Measurements from ENCODE around the gene FRS3. TPM values are rescaled to one million over a fixed set of nuclear protein-coding genes. Genes with fewer than 3 reads are reported as not detected.

FRS3 gene
- total and polyA plus RNA-seq, 9 donors: 1.00 to 8.4 (median 6.2) TPM

DNA sequence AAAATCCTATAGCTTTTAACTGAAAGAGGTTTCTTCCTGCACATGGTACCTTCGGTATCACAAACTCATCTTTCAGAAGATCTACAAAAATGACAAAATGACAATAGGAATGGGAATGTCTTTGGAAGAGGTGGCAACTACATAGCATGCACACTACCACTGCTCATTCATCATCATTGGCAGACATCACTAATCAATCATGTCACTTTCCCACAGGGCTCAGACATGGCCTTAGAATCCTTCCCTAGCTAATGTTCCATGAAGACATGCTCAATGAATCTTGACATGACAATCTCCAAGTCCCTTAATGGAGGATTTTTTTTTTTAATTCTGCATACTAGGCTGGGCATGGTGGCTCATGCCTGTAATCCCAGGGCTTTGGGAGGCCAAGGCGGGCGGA lies 29.3 kb downstream of the FRS3 start:
- Histone ChIP-seq H3K27me3 (no peaks in the 10 kb centered on the region), H3K9me3 (no peaks in the 10 kb centered on the region), H3K36me3 (no peaks in the 10 kb centered on the region), H3K27ac (no peak overlapping the region), H3K4me3 (no peak overlapping the region), H3K4me1 (ENCODE audit: insufficient read depth) (no peaks in the 10 kb centered on the region)
- intact Hi-C loops (cut with DNase I): no loop called here
- TF ChIP-seq POLR2A (IDR thresholded peaks at IDR 0.05) (no peak), EP300 (IDR thresholded peaks at IDR 0.05) (no peak)
- TF ChIP-seq, protein P1, sequence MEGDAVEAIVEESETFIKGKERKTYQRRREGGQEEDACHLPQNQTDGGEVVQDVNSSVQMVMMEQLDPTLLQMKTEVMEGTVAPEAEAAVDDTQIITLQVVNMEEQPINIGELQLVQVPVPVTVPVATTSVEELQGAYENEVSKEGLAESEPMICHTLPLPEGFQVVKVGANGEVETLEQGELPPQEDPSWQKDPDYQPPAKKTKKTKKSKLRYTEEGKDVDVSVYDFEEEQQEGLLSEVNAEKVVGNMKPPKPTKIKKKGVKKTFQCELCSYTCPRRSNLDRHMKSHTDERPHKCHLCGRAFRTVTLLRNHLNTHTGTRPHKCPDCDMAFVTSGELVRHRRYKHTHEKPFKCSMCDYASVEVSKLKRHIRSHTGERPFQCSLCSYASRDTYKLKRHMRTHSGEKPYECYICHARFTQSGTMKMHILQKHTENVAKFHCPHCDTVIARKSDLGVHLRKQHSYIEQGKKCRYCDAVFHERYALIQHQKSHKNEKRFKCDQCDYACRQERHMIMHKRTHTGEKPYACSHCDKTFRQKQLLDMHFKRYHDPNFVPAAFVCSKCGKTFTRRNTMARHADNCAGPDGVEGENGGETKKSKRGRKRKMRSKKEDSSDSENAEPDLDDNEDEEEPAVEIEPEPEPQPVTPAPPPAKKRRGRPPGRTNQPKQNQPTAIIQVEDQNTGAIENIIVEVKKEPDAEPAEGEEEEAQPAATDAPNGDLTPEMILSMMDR (IDR thresholded peaks at IDR 0.05): no peak
- DNase-seq: no peak
- WGBS, 3 donors: 96 to 97% (median 97%) methylated on average over 3 of the region's 3 CpGs

DNA sequence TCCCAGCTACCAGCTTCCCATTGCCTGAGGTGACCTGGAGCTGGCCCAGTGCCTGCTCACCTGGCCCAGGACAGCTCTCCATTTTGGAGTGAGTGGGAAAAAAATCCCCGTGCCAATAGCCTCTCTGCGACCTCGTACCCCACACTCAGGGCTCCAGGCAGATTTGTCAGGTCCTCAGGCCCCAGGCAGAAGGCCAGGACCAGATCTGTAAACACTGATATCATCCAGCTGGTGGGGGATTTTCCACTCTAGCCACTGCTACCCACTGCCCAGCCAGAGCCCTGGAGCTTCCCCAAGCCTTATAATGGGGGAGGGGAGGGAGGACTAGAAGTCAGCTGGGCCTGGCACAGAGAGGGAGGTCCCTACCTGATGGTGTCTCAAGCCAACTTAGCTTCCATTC lies 31.2 kb downstream of the FRS3 start:
- TF ChIP-seq, protein P1 (IDR thresholded peaks at IDR 0.05): no peak
- no peak for TF ChIP-seq EP300 (IDR thresholded peaks at IDR 0.05)
- TF ChIP-seq POLR2A (IDR thresholded peaks at IDR 0.05): no peak
- Histone ChIP-seq H3K27me3 (no peaks in the 10 kb centered on the region), H3K4me3 (no peak overlapping the region), H3K4me1 (ENCODE audit: insufficient read depth) (no peaks in the 10 kb centered on the region), H3K27ac (no peak overlapping the region), H3K9me3 (no peaks in the 10 kb centered on the region), H3K36me3 (no peaks in the 10 kb centered on the region)
- WGBS, 3 donors: 63 to 80% (median 70%) methylated on average over 3 of the region's 3 CpGs
- intact Hi-C loops (cut with DNase I): no loop called here
- DNase-seq: no peak

DNA sequence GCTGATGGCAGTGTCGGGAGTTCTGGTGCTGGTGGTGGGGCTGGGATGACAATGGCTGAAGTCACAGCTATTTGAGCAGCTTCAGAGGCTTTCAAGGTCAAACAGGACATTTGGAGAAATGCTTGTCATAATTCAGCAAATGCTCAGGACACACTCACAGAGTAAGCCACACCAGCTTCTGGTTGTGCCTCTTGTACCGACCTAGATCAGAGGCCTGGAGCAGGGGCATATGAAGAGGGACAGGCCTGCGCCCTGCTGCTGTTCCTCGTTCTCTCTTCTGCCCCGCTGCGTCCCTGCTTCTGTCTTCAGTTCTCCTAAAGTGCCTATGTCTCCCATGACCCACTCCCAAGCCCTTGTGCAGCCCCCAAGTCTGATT lies 31.6 kb downstream of the FRS3 start:
- intact Hi-C loops (cut with DNase I): no loop called here
- TF ChIP-seq, protein P1 (IDR thresholded peaks at IDR 0.05): no peak
- no peak for TF ChIP-seq EP300 (IDR thresholded peaks at IDR 0.05)
- TF ChIP-seq POLR2A (IDR thresholded peaks at IDR 0.05): no peak
- Histone ChIP-seq H3K9me3 (no peaks in the 10 kb centered on the region), H3K27ac (no peak overlapping the region), H3K36me3 (no peaks in the 10 kb centered on the region), H3K27me3 (no peaks in the 10 kb centered on the region), H3K4me3 (no peak overlapping the region), H3K4me1 (ENCODE audit: insufficient read depth) (no peaks in the 10 kb centered on the region)
- 91 to 94% (median 93%) methylated on average over 6 of the region's 6 CpGs for WGBS, 3 donors
- no peak for DNase-seq

DNA sequence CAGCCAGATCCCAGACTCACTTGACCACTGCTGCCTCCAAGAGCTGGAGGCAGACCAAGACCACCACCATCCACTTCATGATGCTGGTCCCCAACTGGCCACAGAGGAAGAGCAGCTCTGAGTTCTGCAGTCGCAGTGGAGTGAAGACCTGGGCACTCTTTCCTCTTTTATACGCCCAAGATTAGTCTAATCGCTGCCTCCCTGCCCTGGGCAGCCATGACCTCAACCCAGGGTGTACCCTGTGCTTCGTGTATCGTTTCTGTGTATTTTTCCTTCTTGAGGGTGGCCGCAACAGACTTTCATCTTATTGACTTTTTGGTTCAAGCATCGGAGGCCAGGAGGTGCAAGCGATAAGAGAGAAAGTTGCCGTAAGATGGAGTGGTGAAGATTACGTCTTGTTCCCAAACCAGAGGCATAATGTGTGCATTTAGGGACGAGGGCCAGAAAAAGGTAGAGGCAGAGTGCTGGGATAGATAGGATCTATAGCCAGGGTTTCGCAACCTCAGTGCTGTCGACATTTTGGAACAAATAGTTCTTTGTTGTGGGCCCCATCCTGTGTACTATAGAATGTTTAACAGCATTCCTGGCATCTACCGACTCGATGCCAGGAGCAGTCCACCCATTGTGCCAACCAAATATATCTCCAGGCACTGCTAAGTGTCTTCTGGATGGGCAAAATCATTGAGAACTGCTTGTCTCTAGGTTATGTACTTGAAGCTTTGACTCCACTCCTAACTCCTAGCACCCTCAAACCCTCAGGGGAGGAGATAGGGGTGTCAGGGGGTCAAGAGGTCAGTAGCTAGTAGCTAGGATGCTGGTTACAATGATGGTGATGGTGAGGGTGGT lies 32.2 kb downstream of the FRS3 start, which contains the start of gene PGC:
Gene PGC, minus strand, starts transcription at position 142 of the 846 bp plus-strand sequence. Its CDS starts 63 bp downstream, at position 79.
- H3K36me3 ChIP-seq: no peaks in the 10 kb centered on the region
- no peak for DNase-seq
- H3K4me1 ChIP-seq (ENCODE audit: insufficient read depth): no peaks in the 10 kb centered on the region
- TF ChIP-seq EP300 (IDR thresholded peaks at IDR 0.05): no peak
- TF ChIP-seq, protein P1 (IDR thresholded peaks at IDR 0.05): no peak
- TF ChIP-seq POLR2A (IDR thresholded peaks at IDR 0.05): no peak
- intact Hi-C loops (cut with DNase I): no loop called here
- no peaks in the 10 kb centered on the region for H3K27me3 ChIP-seq
- H3K4me3 ChIP-seq: no peak within 1 kb of the TSS
- H3K27ac ChIP-seq: no peak within 1 kb of the TSS
- H3K9me3 ChIP-seq: no peaks in the 10 kb centered on the region
- WGBS, 3 donors: 90 to 93% (median 93%) methylated on average over 15 of the region's 15 CpGs
